ENCODE results near the gene SLC22A23. TPM values are rescaled to one million over a fixed set of nuclear protein-coding genes. Genes with fewer than 3 reads are reported as not detected.

Gene SLC22A23
- total RNA-seq, 1 experiment from 2014 or later: 6.8 TPM

GRCh38 chr6:3382326-3383279 lies 74.2 kb downstream of the SLC22A23 start:
- Histone ChIP-seq H3K4me1 (ENCODE audit: insufficient read depth, low read length) (no peaks in the 10 kb centered on the region), H3K56ac (ENCODE audit: insufficient read length, low read depth, low read length) (no peak overlapping the region), H3K23ac (ENCODE audit: insufficient read length, low read depth, low read length) (no peak overlapping the region), H4K8ac (replicated peaks; ENCODE audit: insufficient read length, low read depth, low read length) (no peak overlapping the region), H3K79me2 (ENCODE audit: insufficient read depth, low read length) (no peaks in the 10 kb centered on the region; the same call in 1 of the 2 replicates), H4K20me1 (ENCODE audit: control insufficient read depth, insufficient read depth, insufficient read length) (no peaks in the 10 kb centered on the region), H4K5ac (ENCODE audit: insufficient read length, low read depth, low read length) (no peak overlapping the region), H3T11ph (ENCODE audit: low read length) (no peak overlapping the region), H2BK120ac (ENCODE audit: low read depth, low read length, poor library complexity, severe bottlenecking) (no peak overlapping the region), H2AFZ (ENCODE audit: low read length) (no peak overlapping the region), H4K91ac (ENCODE audit: insufficient read length, low read depth, low read length) (no peak overlapping the region), H3K27ac (ENCODE audit: insufficient read length, low read depth, low read length) (no peak overlapping the region), H2BK15ac (ENCODE audit: low read depth, low read length) (no peak overlapping the region), H3K4ac (ENCODE audit: low read depth, low read length) (no peak overlapping the region), H3K9me3 (ENCODE audit: control insufficient read depth, low read depth, low read length) (no peaks in the 10 kb centered on the region), H2BK12ac (ENCODE audit: insufficient read length, low read depth, low read length) (no peak overlapping the region), H3K27me3 (ENCODE audit: insufficient read depth, low read length) (no peaks in the 10 kb centered on the region), H2BK5ac (ENCODE audit: insufficient read length, low read length) (no peak overlapping the region), H3K9ac (ENCODE audit: extremely low read depth, insufficient read length, low read length) (no peak overlapping the region), H3K23me2 (ENCODE audit: insufficient read length, low read depth, low read length, poor library complexity, severe bottlenecking) (no peaks in the 10 kb centered on the region), H3K14ac (ENCODE audit: insufficient read depth, low read length) (no peak overlapping the region), H2BK20ac (ENCODE audit: low read depth, low read length, poor library complexity, severe bottlenecking) (no peak overlapping the region), H3K79me1 (ENCODE audit: insufficient read depth, low read depth, low read length, poor library complexity, severe bottlenecking) (peaks cover 5% of the 10 kb centered on the region), H3K4me2 (ENCODE audit: insufficient read depth, insufficient read length, low read length) (no peak overlapping the region), H2AK5ac (ENCODE audit: insufficient read length, low read length) (no peak overlapping the region), H3K18ac (ENCODE audit: insufficient read length, low read depth, low read length) (no peak overlapping the region)
- WGBS (ENCODE audit: extremely low coverage, insufficient read length, low lambda C conversion rate): no CpG with 5 or more reads among the region's 8 CpGs
- no peak overlapping the region for H3K4me3 Mint-ChIP-seq
- no peaks in the 10 kb centered on the region for H3K9me3 Mint-ChIP-seq
- H3K36me3 Mint-ChIP-seq (ENCODE audit: insufficient read depth in 1 of 3, low read depth in 3 of 3): peaks cover 0 to 8% (median 0%) of the 10 kb centered on the region in 3 experiments; a peak in 4 of 7 replicates
- H3K4me1 Mint-ChIP-seq: peaks cover 12 to 18% of the 10 kb centered on the region in 2 experiments
- DNase-seq: no peak
- no peak for TF ChIP-seq CTCF (conservative IDR thresholded peaks at IDR 0.05)
- H3K27me3 Mint-ChIP-seq (ENCODE audit: low read depth): no peaks in the 10 kb centered on the region
- no peak overlapping the region for H3K27ac Mint-ChIP-seq
